Prostate gland (tissue), 2 donors: ENCODE measurements around the gene PIGH.

ENCODE experiments used
- CTCF ChIP-seq, 4 experiments: fragments of 200-600 bp in 2 of 4; fragments of 450-650 bp in 2 of 4; sonication (generic) in 2 of 4; IDR thresholded peaks; 1 replicate in 3 of 4; 2 replicates in 1 of 4; pipeline ENCODE4 v1.5.1; 2016 to 2019; ENCODE audit warnings: antibody characterized with exemption in 4 of 4, mild to moderate bottlenecking in 2 of 4, moderate library complexity in 2 of 4
- POLR2AphosphoS5 ChIP-seq: sonication (generic); formaldehyde crosslinking; IDR thresholded peaks from one replicate; pipeline ENCODE4 v1.6.1; 2017; ENCODE audit warnings: antibody characterized with exemption

GRCh38 chr14:67618617-67619063 is 18.6 kb upstream of the PIGH start:
- TF ChIP-seq POLR2AphosphoS5 (peak; percentile 28), CTCF (IDR thresholded peaks at IDR 0.05) (peak; percentile 40 to 84 (median 74))
